Measurements from ENCODE around the gene ARL6.

ARL6 gene, protein sequence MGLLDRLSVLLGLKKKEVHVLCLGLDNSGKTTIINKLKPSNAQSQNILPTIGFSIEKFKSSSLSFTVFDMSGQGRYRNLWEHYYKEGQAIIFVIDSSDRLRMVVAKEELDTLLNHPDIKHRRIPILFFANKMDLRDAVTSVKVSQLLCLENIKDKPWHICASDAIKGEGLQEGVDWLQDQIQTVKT

DNA sequence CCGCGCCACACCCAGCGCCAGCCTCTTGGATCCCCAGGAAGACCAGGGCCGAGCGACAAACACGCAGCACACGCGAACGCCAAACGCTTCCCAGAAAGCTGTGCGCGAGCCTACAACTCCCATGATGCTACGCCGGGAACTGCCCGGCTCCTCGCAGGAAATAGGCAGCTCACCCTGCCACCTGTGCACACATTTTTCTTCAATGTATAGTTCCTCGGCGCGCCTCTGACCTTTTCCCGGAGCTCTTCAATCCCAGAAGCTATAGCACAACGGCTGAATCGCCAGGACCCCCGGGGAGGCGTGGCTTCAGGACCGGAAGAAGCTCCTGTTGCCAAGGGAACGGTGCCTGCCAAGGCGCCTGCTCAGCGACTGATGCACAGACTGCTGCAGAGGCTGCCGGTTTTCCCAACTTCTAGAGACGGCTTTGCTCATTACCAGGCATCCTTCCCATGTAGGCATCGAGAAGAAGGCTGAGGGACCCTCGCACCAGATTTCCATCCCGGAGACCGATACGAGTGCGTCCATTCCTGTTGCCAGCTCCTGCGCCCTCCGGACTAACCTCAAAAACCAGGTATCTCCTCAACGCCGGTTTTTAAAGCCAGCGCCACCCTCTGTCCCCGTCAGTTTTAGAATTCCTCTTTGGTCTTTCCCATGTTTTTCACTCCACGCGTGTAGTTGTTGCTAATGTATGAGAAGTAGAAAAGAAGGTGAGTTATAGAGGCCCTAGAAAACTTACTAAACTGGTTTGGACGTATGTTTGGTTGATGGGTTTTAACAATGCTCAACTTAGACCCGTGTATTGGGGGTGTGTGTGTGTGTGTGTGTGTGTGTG lies at the start of gene ARL6:
Gene ARL6, plus strand, starts transcription at position 352 of the 832 bp plus-strand sequence. CDS start 3,350 bp downstream, outside the sequence.
- peak; percentile 38 for DNase-seq

DNA sequence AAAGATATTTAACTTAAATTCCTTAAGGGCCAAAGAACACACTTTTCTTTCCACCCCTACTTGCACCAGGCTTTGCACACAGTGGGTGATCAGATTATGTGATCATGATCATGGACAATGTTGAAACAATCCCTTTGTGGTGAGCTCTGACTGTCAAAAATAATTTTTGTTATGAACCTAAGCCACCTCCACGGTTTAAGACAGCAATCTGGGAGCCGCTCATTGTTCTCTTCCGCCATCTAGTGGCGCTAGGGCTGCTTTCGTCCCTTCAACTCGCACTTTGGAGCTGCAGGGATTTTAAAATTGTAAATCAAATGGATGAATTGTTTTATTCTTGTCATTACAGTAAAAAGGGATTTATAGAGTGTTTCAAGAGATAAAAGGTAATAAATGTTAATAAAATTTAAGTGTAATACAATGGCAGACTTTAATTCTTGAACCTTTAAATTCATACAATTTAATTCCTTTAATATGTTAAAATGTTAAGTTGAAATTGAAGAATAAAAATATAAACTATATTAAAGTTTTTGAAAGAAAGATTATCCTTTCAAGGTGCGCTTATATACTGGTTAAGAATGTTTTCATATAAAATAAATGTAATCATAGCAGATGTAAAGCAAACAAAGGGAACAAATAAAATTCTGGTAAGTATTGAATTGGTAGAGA lies 45.3 kb upstream of the ARL6 start:
- peak; percentile 33 for DNase-seq

DNA sequence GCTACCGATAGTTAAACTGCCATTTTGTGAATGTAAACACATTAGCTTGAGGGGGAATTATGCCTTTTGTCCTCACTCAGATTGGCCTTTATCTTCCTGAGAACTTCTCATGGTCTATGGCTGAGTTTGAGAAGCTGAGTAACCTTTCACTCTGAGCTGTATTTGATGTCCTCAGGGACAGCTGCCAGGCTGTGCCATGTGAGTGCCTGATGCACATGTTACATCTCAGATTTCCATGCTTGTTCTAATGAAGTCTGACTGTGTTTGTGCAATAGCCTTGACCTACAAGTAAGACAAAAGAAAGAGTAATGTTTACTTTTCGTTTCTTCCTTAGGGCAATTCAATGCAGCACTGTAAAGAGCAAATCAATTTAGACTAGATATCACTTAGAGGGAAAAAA lies 44.1 kb upstream of the ARL6 start:
- DNase-seq = no peak

GRCh38 chr3:97721446-97721845 lies 43.1 kb upstream of the ARL6 start:
- no peak for DNase-seq

DNA sequence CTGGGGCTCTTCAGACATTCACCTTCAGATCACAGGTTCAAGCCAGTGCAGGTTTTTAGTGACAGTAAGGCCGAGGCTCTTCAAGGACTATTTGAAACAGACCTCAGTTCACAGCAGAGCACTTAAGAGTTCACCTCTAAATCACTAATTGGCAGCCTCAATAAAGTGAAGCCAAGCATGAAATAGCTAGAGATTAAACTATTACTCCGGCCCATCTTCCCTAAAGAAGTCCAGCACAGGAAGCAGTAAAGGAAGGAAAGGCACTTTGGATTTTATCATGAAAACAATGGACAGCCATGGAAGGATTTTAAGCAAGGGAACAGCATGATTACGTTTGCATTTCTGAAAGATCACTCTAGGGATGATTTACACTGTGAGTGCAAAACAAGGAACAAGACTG lies 27.6 kb upstream of the ARL6 start:
- no peak for DNase-seq

- no peak for DNase-seq
These were observed 25.8 kb upstream of the ARL6 start for GRCh38 chr3:97738761-97739160.

DNA sequence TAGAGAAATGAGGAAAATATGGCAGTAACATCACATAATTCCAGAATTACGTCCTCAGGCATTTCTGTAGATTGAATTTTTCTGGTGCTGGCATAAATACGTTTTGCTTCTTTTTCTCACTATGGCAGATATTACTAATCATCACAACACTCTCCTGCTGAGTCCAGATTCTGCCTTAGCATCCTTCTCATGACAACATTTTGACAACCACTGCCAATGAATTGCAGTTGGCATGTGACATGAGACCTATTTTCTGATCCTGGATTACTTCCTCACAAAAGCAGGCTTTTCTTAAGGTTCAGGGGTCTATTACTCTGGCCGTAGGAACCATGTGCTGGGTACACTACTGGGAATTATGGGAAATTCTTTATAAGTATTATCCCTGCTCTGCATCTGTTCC lies 22.5 kb upstream of the ARL6 start:
- no peak for DNase-seq

- DNase-seq = no peak
These were observed 20.3 kb upstream of the ARL6 start for GRCh38 chr3:97744289-97744688.

- no peak for DNase-seq
These were observed 762 bp upstream of the ARL6 start for GRCh38 chr3:97763586-97764406.

DNA sequence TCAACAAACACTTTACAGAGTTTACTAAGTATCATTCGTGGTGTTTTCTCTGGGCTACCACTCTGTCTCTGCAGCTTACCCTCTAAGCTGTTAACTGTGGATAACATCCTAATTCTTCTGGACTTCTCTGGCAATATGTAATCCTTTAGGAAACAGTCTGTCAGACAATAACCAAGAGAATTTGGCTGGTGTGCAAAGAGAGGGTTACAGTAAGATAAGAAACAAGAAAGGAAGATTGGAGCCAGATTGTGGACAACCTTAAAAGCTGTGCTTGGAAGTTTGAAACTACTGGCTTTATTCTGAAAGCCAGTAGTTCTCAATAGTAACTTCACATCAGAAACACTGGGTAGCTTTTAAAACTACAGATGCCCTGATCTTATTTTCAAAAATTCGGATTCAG lies 778 bp downstream of the ARL6 start:
- DNase-seq = no peak

GRCh38 chr3:97772926-97773325 lies 8.4 kb downstream of the ARL6 start:
- DNase-seq = no peak

DNA sequence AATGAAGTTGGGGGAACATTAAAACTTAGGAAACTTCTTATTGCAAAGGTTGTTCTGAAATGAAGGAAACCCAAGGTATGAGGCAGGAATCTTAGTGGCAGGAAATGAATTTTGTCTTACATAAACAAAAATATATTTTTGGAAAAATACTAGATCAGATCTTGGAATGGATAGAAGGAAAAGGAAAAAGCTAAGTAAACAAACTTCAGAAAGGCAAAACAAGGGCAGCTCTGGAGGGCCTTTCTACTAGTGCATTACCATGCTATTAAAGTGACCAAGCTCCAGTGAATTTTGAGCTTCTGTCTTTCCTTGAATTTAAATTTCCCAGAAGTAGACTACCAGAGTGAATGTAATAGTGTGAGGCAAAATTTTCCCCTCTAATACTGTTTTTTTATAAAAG lies 13.6 kb downstream of the ARL6 start:
- DNase-seq = no peak

DNA sequence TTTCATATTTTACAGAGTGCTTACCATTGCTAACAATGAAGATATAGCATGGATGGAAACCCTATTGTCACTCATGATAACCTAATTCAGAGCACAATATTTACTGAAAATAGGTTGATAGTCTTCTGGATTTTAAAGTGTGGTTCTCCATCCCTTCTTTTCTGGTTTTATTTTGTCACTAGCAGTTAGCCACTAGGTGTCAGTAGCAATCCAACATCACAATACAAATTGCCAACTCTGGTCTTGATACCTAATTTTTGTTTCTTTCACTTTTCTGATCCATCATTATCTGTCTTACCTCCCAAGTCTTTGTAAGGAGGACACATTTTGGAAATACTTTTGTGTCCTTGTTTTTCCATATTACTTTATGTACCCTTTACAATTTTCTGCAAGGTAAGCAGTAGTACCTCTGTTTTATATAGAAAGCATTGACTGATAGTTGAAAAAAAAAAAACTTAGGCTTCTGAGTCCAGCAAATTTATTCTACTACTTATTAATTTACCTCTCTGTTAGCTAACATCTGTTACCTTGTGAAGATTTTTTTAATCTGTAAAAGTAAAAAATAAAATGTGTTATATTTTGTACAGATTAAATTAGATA lies 29.0 kb downstream of the ARL6 start:
- no peak for DNase-seq

- no peak for DNase-seq
These were observed 31.4 kb downstream of the ARL6 start for GRCh38 chr3:97795951-97796350.

GRCh38 chr3:97804471-97804870 lies 39.9 kb downstream of the ARL6 start:
- no peak for DNase-seq

DNA sequence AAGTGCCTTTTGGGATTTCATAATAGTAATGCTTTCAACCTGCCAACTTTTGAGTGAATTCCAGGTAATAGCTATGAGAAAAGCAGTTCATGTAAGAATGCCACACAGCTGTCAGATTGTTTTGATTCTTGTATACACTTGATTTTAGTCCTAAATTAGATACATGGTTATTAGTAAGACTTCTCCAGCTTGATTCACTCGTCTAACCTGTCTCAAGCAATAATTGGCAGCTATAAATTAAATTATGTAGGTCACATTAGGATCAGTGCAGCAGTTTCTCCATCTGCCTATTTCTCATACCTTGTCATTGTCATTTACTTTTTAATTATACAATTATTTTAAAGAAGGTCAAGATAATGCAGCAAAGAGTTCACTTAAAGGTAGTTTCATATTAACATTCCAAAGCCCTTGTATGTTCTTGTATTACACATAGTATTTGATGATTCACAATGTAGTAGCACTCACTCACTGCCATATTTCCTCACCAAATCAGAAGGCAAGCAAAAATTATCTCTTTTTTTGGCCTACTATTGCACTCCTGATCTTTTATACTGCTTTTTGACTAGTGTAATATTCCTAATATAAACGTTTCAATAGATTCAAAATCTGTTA lies 46.3 kb downstream of the ARL6 start:
- DNase-seq = no peak

DNA sequence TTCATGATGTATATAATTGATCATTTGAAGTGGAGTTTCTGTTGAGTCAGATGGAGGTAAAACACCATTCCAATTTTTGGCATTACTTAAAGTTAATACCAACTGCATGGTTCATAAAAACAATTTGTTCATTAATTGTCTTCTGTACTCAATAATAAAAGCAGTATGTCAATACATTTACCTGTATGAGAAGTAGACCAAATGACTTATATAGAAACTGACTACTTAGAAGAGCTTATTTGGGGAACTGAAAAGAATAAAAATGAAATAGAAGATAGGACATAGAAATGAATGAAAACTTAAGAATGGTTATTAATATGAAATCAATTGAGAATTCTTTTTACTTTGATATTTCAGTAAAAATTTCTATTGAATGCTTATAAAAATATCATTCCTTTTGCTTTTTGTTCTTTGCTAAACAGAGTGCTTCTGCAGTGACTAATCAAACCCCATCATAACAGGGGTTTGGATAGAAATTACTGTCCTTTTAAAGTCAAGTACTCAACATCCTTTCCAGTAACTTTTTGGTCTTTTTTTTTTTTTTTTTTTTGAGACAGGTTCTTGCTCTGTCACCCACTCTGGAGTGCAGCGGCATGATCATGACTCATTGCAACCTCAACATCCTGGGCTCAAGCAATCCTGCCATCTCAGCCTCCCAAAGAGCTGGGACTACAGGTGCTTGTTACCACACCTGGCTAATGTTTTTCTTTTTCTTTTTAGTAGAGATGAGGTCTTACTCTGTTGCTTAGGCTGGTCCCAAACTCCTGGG lies 50.8 kb downstream of the ARL6 start:
- DNase-seq = no peak

- DNase-seq = no peak
These were observed 52.3 kb downstream of the ARL6 start for GRCh38 chr3:97816811-97817210.

- no peak for DNase-seq
These were observed 53.4 kb downstream of the ARL6 start for GRCh38 chr3:97817965-97818364.

GRCh38 chr3:97820780-97821179 lies 56.2 kb downstream of the ARL6 start:
- no peak for DNase-seq

- DNase-seq = peak; percentile 60
These were observed 56.8 kb downstream of the ARL6 start for GRCh38 chr3:97821287-97821773.

Data from GOT3 (cell line).